PFSK-1 (cell line): ENCODE results near the gene CABLES1.

Experiments used
- FOXP2 ChIP-seq: optimal IDR thresholded peaks from 2 replicates; pipeline ENCODE3; 2011; ENCODE audit warnings: borderline replicate concordance, control low read depth, inconsistent platforms; ENCODE audit not compliant: insufficient read depth; ENCODE audit errors: extremely low read length, extremely low read depth
- POLR2AphosphoS5 ChIP-seq: IDR thresholded peaks from 2 replicates; pipeline ENCODE4 v1.6.1; 2012; ENCODE audit warnings: low read depth, mild to moderate bottlenecking, control low read depth, low read length, moderate library complexity
- REST ChIP-seq, 2 experiments: IDR thresholded peaks; 2 replicates each; pipeline versions ENCODE4 v1.6.1 to v1.8.0; 2011 to 2012; ENCODE audit warnings: low read depth in 2 of 2, low read length in 2 of 2, control low read depth in 1 of 2, inconsistent platforms in 1 of 2, mild to moderate bottlenecking in 1 of 2, moderate library complexity in 1 of 2; ENCODE audit not compliant: insufficient read depth in 1 of 2
- SIN3A ChIP-seq: IDR thresholded peaks from 2 replicates; pipeline ENCODE4 v1.6.1; 2012; ENCODE audit warnings: mild to moderate bottlenecking, low read length, moderate library complexity, borderline replicate concordance; ENCODE audit not compliant: insufficient read depth
- TAF1 ChIP-seq: IDR thresholded peaks from 2 replicates; pipeline ENCODE4 v1.6.1; 2012; ENCODE audit warnings: low read length, control low read depth, borderline replicate concordance; ENCODE audit not compliant: insufficient read depth

The CABLES1 gene

GRCh38 chr18:23122334-23123229, 12.7 kb upstream of the CABLES1 start:
- TF ChIP-seq FOXP2 (no peak), TAF1 (no peak), SIN3A (no peak), POLR2AphosphoS5 (no peak), REST (IDR thresholded peaks at IDR 0.05; ENCODE audit: insufficient read depth in 1 of 2, low read depth in 2 of 2, low read length in 2 of 2) (no peak)

GRCh38 chr18:23126376-23127056, 8.8 kb upstream of the CABLES1 start:
- TF ChIP-seq REST (IDR thresholded peaks at IDR 0.05; ENCODE audit: insufficient read depth in 1 of 2, low read depth in 2 of 2, low read length in 2 of 2) (no peak), FOXP2 (no peak), TAF1 (no peak), POLR2AphosphoS5 (no peak), SIN3A (no peak)

GRCh38 chr18:23127090-23127489, 8.2 kb upstream of the CABLES1 start:
- TF ChIP-seq REST (IDR thresholded peaks at IDR 0.05; ENCODE audit: insufficient read depth in 1 of 2, low read depth in 2 of 2, low read length in 2 of 2) (no peak), POLR2AphosphoS5 (no peak), FOXP2 (no peak), TAF1 (no peak), SIN3A (no peak)

GRCh38 chr18:23129355-23130002, 5.8 kb upstream of the CABLES1 start:
- no peak for TF ChIP-seq POLR2AphosphoS5
- no peak for TF ChIP-seq TAF1
- no peak for TF ChIP-seq FOXP2
- no peak for TF ChIP-seq SIN3A
- no peak for TF ChIP-seq REST (IDR thresholded peaks at IDR 0.05; ENCODE audit: insufficient read depth in 1 of 2, low read depth in 2 of 2, low read length in 2 of 2)
